HG02970 (cell line): ENCODE measurements around the gene IGLL1.
"Not testable (repeated sequence)": the region's sequence is repeated elsewhere in the genome, so short reads cannot be mapped to it uniquely, and the experiment has no call there.

Experiments used
- ATAC-seq: cut with Tn5 transposase; IDR thresholded peaks from one replicate; pipeline ENCODE4 v1.9.1; 2021; ENCODE audit warnings: mild to moderate bottlenecking, moderate library complexity, moderate number of reproducible peaks; ENCODE audit not compliant: unreplicated experiment, low FRiP score

The IGLL1 gene

DNA sequence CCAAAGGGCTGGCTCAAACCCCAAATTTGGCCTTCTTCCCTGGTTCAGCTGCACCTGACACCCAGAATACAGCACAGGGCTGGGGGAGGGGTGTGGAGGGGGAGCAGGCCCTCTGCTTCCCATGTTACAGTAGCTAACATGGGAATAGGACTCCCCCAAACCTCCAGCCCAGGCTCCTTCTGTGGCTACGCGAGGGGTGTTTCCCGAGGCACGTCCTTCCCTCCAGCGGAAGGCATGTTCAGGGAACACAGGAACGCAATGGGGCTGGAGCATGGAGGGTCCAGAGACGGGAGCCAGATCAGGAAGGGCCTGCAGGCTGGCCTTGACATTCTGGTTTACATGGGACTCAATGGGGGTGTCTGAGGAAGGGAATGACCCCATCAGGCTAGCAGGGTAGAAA lies 11.8 kb upstream of the IGLL1 start:
- no peak for ATAC-seq

DNA sequence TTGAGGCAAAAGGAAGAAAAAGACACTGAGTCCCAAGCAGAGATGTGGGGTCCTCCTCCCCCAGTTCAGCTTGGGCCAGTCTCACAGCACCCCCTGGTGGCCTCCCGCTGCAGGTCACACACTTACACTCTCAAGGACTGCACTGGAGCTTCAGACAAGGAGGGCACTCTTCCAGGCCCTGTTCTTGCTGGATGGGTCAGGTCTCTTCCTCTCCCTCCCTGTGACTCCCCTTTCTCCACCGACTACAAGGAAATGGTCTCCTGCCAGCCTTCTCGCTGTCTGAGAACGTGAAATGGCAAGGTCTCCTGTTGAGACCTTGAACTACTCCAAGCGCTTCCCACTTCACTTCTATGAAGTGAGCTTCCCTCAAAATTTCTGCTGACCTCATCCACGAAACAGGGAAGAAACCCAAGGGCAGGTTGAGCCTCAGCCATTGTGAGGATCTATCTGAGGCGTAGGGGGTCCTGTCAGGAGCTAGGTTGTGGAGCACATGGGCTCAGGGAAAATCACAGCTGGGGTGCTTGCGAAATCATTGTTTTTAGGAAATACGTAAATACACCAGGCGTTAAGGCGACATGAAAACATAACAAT lies 11.2 kb upstream of the IGLL1 start:
- ATAC-seq = no peak

DNA sequence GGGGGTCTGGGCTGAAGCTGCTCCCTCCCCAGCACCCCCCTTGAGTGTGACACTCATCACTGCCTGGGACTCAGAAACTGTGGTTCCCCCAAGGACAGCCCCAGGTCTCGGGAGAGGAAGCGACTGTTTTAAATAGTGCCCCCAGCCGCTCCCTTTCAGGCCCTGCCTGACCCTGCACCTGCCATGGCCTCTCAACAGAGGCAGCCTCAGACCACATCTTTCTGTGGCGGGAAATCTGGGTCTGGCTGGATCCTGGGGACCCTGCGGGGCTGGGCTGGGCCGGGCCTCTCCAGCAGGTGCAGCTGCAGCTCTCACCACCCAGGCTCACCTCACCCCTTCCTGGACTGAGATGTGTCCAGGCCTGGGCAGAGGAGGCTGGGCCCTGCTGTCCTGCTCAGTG lies 3.7 kb upstream of the IGLL1 start:
- ATAC-seq = no peak

DNA sequence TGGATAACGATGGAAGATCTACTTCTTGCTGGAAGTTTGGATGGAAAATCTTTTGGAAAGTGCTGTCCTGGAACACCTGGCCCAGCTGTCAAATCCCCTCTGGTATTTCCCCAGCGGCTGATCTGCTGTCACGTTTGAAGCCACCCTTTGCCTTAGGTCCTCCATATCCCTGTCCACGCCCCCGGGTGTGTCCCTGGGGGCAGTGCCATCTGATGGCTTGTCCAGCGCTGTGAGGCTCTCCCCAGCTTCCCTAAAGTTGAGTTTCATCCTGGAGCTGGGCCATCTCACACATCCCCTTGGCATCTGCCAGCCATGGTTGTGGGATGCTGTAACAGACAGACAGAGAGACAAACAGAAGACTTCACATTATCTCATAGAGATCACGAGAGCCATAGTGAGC lies 3.1 kb upstream of the IGLL1 start:
- no peak for ATAC-seq

DNA sequence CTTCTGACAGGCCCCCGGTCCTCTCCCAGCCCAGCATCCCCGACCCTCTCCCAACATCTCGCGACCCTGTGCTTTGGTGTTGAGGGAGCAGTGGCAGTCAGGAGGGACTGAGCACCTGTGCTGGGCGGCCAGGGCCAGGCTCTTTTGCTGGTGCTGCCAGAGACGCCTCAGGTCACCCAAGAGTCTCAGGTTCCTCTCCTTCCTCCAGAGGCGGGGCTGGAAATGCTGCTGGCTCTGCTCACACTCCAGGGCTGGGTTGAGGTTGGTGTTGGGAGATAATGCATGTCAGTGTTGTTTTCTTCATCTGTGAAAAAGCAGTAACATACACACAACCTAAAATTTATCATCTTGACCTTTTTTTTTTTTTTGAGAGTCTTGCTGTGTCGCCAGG lies 1.2 kb upstream of the IGLL1 start:
- ATAC-seq = no peak

DNA sequence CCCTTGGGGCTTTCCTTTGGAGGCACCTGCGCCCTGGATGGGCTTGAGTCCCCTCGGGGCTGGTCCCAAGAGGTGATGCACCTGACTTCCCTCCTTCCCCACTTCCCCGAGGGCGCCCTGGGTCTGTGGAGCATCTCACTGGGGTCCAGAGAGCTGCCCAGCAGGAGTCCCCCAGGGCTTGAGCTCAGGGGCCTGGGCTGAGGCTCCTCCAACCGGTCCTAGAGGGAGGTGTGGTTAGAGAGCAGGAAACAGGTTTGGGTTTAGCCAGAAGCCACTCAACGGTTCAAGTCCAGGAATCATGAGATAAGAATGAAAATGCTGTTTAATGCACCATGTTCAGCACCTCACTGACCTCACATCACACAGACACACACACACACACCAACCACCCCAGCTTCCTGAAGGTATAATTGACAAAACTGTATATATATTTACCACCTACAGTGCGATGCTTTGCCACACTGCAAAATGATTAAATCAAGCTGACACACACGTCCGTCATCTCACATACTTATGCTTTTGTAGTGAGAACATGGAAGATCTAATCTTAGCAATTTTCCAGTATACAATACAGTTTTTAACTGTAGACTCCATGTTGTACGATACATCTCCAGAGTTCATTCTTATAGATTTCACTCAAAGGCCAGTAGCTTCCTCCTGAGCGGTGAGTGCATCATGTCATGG lies 628 bp upstream of the IGLL1 start:
- no peak for ATAC-seq

DNA sequence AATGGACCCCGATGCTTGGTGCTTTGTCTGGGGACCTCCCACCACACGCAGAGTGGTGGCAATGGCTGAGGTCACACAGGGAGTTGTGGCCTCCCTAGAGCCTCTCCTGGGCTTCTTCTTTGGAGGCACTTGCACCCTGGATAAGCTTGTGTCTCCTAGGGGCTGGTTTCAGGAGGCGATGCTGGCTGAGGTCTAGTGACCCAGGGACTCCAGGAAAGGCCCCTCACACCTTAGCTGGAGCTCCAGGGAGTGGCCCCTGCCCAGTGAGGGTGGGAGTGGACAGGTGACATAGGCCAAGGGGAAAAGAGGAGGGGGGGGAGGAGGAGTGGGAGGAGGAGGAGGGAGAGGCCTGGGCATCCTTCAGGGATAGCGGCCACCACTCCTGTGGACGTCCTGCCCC lies 810 bp downstream of the IGLL1 start:
- no peak for ATAC-seq

DNA sequence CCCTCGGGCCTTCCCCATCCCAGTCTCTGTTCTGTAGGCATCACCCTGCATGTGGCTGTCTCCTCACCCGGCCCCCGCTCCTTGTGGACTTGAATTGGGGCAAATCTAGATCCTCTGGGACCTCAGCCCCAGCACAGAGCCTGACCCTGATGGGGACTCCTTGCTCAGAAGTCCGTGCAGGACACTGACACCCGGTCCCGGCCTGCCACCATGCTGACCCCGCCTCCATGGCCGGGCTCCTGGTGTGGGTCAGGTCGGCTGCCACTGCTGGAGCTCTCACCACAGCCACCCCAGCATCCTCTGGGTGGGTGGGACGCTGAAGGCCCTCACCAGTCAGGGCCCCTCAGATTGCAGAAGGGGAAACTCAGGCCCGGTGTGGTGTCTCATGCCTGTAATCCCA lies 1.8 kb downstream of the IGLL1 start:
- ATAC-seq = no peak

DNA sequence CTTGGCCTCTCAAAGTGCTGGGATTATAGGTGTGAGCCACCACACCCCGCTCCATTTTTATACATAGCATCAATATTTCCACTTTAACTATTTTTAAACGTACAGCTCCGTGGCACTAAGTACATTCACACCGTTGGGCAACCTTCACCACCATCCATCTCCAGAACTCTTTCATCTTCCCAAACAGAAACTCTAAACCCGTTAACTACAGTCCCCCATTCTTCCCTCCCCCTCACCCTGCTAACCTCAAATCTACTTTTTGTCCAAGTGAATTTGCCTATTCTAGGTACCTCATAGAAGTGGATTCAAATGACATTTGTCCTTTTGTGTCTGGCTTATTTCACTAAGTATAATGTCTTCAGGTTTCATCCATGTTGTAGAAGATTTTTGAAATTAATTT lies 3.4 kb downstream of the IGLL1 start:
- no peak for ATAC-seq

DNA sequence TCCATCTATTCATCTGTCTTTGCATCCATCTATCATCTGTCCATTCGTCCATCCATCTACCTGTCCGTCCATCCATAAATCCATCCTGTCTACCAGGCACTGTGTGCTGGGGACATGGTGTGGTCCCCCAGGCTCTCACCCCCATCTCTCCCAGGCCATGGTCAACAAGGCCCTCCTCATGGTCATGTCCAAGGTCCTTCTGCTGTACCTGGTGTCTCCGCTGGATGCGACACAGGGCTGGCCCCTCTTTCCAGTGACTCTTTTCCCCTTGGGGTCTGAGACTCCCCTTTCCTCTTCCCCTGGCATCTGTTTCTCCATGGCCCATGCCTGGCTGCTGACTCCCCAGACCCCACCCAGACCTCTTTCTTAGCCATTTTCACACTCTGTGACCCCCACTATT lies 4.5 kb downstream of the IGLL1 start:
- no peak for ATAC-seq

DNA sequence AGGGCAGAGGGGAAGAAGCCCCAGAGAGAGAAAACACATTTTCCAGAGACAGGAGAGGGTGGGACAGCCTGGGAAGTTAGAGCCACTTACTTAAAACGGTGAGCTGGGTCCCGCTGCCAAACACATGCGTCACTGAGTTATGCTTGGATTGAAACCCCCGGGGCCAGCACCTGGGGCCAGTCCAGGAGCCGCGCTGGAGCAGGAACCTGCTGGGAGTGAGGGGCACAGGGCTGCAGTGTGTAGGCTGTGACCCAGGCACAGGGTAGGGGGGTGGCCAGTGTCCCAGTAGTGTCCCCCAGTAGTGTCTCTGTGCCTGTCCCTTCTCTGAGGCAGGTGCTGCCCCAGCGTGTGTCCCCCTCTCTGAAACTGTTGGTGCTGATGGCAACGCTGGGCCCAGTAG lies 5.2 kb downstream of the IGLL1 start:
- ATAC-seq = no peak

DNA sequence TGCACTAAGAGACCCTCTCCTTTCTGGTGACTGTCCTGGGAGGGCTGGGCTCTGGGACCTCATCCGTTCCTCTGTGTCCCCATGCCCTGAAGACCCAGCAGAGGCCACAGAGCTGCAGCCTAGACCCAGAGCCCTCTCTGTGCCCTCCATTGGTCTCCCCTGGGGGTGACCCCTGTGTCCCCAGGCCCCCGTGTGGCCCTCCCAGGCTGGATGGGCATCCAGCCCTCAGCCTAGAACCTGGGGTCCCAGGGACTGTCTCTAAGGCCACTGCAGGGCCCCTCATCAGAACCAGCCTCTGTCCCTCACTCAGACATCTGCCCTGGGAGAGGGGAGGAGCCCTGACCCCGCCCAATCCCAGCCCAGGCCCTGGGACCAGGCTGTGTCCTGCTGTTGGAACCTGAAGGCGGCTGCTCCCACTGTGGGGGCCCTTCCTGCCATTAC lies 5.7 kb downstream of the IGLL1 start:
- ATAC-seq = no peak

DNA sequence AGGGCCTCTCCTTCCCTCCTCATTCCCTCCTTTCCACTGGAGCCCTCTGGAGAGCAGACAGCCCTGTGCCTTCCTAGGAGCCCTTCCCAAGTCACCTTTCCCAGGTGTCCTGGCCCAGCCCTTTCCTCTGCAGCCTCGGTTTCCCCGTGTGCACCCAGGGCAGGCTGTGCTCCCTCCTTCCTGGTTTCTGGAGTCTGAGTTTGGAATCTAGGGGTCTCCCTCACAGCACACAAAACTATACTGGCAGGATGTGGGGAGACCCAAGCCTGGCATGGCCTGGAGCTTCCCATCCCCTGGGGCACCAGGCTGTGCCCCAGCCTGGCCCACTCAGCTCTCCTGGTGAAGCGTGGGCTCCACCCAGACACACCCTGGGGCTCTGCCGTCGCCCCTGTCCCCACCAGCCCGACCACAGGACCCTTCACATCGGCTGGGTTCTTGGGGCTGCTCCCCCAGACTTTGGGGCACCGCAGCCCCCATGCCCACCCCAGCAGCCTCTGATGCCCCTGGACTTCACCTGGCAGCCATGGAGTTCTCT lies 6.3 kb downstream of the IGLL1 start:
- ATAC-seq = not testable (repeated sequence)

DNA sequence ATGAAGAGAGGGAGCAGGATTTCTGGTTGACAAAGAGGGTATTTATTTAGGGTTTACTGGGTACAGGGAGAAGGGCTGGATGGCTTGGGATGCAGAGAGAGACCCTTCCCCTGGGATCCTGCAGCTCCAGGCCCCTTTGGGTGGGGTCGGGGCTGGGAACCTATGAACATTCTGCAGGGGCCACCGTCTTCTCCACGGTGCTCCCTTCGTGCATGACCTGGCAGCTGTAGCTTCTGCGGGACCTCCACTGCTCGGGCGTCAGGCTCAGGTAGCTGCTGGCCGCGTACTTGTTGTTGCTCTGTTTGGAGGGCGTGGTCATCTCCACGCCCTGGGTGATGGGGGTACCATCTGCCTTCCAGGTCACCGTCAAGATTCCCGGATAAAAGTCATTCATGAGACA lies 7.0 kb downstream of the IGLL1 start:
- ATAC-seq = not testable (repeated sequence)

DNA sequence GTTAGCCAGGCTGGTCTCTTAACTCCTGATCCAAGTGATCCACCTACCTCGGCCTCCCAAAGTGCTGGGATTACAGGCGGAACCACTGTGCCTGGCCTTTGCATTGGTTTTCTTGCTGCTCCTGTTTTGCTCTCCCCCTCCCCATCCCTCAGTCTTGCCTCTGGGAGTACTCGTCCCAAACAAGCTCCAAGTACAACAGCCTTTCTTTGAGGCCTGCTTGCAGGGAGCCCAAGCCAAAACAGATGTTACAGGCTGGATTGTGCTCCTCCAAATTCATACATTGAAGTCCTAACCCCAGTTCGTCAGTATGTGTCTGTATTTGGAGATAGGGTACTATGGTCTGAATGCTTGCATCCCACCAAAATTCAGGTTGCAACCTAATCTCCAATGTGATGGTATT lies 8.6 kb downstream of the IGLL1 start:
- ATAC-seq = no peak

DNA sequence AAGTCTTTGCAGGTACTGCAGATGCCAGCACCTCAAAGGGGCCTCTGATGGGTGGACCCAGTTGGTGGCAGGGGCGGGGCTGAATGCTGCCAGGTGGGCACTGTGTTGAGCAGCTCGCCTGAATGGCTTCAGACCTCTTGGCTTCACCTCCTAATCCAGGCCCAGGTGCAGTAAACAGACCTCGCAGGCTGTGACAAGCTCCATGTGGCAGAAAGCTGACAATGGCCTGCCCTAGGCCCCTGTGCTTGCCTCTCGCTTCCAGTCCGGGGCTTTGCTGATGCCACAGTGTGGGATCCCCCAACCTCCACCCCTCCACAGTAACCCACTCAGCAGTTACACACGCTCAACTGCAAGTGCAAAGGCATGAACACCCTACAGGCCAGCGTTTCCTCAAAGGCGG lies 9.4 kb downstream of the IGLL1 start:
- no peak for ATAC-seq

DNA sequence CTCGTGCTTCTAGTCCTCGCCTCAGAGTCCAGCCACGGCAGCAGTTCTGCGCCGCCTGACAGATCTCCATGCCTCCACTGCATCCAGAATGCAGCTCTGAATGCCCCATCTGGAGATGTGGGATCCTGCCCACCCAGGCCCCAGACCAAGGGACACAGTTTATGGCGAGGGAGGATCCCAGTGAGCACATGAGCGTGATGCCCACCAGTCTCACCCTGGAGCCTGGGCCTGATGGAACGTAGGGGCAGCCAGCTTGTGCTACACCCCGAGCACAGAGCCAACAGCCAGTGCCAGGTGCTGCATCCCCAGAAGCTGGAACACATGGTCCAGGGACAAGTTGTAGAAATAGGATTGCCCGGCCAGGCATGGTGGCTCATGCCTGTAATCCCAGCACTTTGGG lies 10.4 kb downstream of the IGLL1 start:
- ATAC-seq = no peak

DNA sequence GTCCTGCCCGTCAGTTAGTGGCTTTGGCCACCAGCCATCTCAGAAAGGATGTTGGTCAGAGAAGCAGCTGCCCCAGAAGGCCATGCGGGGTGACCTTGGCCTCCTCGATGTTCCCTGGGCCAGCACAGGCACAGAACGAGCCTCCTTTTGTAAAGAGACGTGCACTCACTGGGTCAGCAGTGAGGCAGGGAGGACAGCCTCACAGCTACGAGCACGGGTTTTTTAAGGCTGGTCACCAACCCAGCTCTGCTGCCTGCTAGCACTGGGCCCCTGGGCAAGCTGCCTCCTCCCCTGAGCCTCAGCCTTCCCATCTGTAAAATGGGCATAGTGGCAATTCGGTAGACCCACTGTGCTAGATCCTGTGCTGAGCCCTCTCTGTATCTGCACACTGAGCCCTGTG lies 10.8 kb downstream of the IGLL1 start:
- no peak for ATAC-seq

DNA sequence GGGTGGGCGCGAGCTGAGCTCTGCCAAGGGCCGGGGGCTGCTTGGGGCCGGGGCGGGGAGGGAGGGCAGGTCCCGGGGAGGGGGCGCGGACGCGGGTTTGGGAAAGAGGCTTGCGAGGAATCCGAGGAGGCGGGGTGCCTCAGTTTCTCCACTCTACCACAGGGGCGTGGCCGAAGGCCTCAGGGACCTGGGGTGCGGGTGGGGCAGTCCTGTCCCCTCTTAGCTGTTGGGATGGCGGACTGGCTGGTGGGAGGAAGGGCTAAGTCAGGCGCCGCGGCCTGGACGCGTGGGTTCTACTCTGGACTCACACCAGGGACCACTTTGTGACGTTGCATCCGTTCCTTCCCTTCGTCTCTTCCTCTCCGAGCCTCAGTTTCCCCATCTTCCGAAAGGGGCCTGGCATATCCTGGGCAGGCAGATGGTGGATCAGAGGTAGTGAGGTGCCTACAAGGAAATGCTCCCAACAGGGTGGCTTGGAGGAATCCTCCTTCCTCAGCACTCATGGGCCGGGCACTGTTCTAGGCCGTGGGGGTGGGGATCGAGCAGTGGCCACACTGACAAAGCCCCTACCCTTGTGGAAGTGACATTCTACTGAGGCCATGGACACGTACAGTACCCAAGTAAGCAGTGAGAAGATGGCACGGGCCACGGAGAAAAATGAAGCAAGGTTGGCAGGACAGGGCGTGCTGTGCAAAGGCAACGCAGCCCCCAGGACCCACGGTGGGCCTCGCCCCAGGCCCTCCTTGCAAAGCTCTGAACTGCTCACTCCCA lies 13.2 kb downstream of the IGLL1 start:
- ATAC-seq = no peak

DNA sequence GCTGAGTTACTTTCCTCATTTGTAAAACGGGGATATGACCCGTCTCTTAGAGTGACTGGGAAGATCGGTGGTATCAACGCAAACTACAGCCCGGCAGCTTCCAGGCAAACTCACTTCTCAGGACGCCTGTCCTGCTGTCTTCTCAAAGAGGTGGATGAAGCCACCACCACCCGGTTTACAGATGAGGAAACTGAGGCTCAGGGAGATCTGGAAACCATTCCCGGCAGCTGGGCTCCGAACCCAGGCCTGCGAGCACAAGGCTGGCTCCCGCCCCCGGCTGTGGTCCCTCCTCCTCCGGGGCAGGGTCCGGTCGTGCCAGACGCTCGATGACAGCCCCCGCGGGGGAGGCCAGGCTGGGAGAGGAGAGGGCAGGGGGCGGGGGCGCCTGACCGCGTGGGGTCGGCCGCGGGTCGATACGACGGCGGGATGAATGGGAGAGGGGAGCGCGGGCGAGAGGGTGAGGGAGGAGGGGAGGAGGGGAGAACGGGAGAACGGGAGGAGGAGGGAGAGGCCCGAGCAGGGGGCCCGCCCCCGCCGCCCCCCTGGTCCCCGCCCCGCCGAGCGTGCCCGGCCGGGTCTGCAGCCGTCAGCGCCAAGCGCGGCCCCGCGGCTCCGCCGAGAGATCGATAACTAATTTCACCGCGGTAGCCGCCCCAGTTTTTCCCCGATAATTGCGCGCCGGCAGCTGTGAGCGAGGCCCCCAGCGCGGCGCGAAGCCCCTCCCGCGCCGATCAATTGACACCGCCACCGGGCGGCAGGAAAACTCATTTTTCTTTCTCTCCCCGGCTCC lies 14.0 kb downstream of the IGLL1 start:
- ATAC-seq = no peak
